MV-4-11 (cell line): Measurements from ENCODE around the gene PLEKHA6.
"Not testable (repeated sequence)": the region's sequence is repeated elsewhere in the genome, so short reads cannot be mapped to it uniquely, and the experiment has no call there.

Source experiments
- DNase-seq: peaks from one replicate; lab custom pipeline; 2025; lab: John Stamatoyannopoulos, UW

The PLEKHA6 gene

GRCh38 chr1:204335533-204335932, 24.2 kb downstream of the PLEKHA6 start:
- no peak for DNase-seq

GRCh38 chr1:204335085-204335484, 24.6 kb downstream of the PLEKHA6 start:
- no peak for DNase-seq

- DNase-seq: no peak
Measured at GRCh38 chr1:204334455-204334854, 25.3 kb downstream of the PLEKHA6 start.

GRCh38 chr1:204333427-204333826, 26.3 kb downstream of the PLEKHA6 start:
- no peak for DNase-seq

GRCh38 chr1:204331847-204332487, 27.8 kb downstream of the PLEKHA6 start:
- DNase-seq: no peak

- DNase-seq: no peak
Measured at GRCh38 chr1:204331275-204331674, 28.5 kb downstream of the PLEKHA6 start.

- DNase-seq: not testable (repeated sequence)
Measured at GRCh38 chr1:204327870-204328269, 31.9 kb downstream of the PLEKHA6 start.

- DNase-seq: no peak
Measured at GRCh38 chr1:204327359-204327758, 32.4 kb downstream of the PLEKHA6 start.

- DNase-seq: no peak
Measured at GRCh38 chr1:204326771-204327300, 32.9 kb downstream of the PLEKHA6 start.

- DNase-seq: no peak
Measured at GRCh38 chr1:204325944-204326343, 33.8 kb downstream of the PLEKHA6 start.

GRCh38 chr1:204323887-204324286, 35.8 kb downstream of the PLEKHA6 start:
- DNase-seq: no peak

GRCh38 chr1:204322339-204322868, 37.3 kb downstream of the PLEKHA6 start:
- no peak for DNase-seq

- no peak for DNase-seq
Measured at GRCh38 chr1:204321665-204322064, 38.1 kb downstream of the PLEKHA6 start.

- DNase-seq: no peak
Measured at GRCh38 chr1:204321051-204321450, 38.7 kb downstream of the PLEKHA6 start.

- DNase-seq: no peak
Measured at GRCh38 chr1:204320382-204320804, 39.3 kb downstream of the PLEKHA6 start.

- no peak for DNase-seq
Measured at GRCh38 chr1:204319462-204319861, 40.3 kb downstream of the PLEKHA6 start.

GRCh38 chr1:204319027-204319426, 40.7 kb downstream of the PLEKHA6 start:
- no peak for DNase-seq

- no peak for DNase-seq
Measured at GRCh38 chr1:204318324-204318723, 41.4 kb downstream of the PLEKHA6 start.

GRCh38 chr1:204317170-204317569, 42.6 kb downstream of the PLEKHA6 start:
- DNase-seq: no peak

- DNase-seq: no peak
Measured at GRCh38 chr1:204316164-204316563, 43.6 kb downstream of the PLEKHA6 start.

- no peak for DNase-seq
Measured at GRCh38 chr1:204314893-204315658, 44.7 kb downstream of the PLEKHA6 start.

- no peak for DNase-seq
Measured at GRCh38 chr1:204314171-204314892, 45.4 kb downstream of the PLEKHA6 start.
